Measurements from ENCODE around the gene CYP1A2. TPM values are rescaled to one million over a fixed set of nuclear protein-coding genes. Genes with fewer than 3 reads are reported as not detected.

Gene CYP1A2
- total and polyA plus RNA-seq, 2 of the 13 experiments (the other 11 are each of a cell fraction or from before 2014, with no cell fraction given) = 0.07 TPM; not detected in 1

DNA sequence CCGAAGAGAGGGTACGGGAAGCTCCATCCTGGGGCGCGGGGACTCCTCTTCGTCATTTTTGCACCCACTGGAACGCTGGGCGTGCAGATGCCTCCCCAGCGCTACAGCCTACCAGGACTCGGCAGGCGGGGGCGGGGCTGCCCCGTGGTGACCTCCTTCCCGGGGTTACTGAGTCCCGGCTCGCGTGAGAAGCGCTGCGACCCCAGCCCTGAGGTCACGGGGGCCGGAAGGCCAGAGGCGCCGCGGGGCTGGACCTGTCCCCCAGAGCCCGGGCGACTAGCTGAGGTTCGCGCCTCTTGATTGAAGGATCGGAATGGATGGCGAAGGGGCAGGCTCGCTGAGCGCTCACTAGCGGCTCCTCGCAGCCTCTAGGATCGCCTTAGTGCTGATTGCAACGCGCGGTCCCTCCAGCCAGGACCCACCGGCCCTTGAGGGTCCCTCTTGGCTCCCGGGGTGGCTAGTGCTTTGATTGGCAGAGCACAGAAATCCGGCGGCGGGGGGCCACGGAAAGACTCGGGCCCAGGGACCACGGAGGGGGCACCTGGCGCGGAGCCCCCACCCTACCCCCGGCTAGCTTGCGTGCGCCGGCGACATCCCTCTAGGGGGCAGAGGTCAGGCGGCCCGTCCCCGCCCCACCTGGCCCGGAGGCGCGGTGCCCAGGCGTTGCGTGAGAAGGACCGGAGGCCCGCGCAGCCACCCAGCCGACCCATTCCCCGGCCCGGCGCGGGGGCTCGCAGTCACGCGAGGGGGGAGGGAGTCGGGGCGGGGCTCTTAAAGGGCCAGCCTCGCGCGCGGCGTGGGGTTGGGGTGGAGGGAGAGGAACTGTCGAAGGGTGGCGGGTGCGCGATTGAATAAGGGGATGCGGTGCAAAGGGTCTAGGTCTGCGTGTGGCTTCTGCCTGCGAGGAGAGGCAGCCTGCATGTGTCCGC, 22.5 kb upstream of the CYP1A2 start (continued):
- TF ChIP-seq RBM39 (IDR thresholded peaks at IDR 0.05; ENCODE audit: low read depth, low read length, poor library complexity, severe bottlenecking) (peak; percentile 81), ZNF670 (CRISPR knock-in tag; IDR thresholded peaks at IDR 0.05; ENCODE audit: borderline replicate concordance) (peak; percentile 91), ASH2L (IDR thresholded peaks at IDR 0.05; ENCODE audit: insufficient read length, low read depth, low read length) (peak; percentile 60), HMGA1 (CRISPR knock-in tag; conservative IDR thresholded peaks at IDR 0.05) (no peak), SMAD3 (CRISPR knock-in tag; IDR thresholded peaks at IDR 0.05) (0 out of 2 replicates have a peak, but pooled peaks have one; percentile 10), JDP2 (CRISPR knock-in tag; IDR thresholded peaks at IDR 0.05; ENCODE audit: borderline replicate concordance) (no peak), SP2 (CRISPR knock-in tag; IDR thresholded peaks at IDR 0.05) (peak; percentile 33; the same call in 1 of the 2 replicates), AHR (CRISPR knock-in tag; IDR thresholded peaks at IDR 0.05) (peak; percentile 99), HMG20A (CRISPR knock-in tag; IDR thresholded peaks at IDR 0.05; ENCODE audit: borderline replicate concordance) (no peak; the same call in 1 of the 2 replicates), NR1H2 (CRISPR knock-in tag; IDR thresholded peaks at IDR 0.05; ENCODE audit: borderline replicate concordance, low read depth) (no peak), MAZ (IDR thresholded peaks at IDR 0.05; ENCODE audit: borderline replicate concordance, low read depth, low read length) (0 out of 2 replicates have a peak, but pooled peaks have one; percentile 33), MAZ (CRISPR knock-in tag; IDR thresholded peaks at IDR 0.05; ENCODE audit: low read depth) (peak; percentile 41; the same call in 1 of the 2 replicates), HOXA5 (CRISPR knock-in tag; IDR thresholded peaks at IDR 0.05) (peak; percentile 74; the same call in 1 of the 2 replicates), ZNF775 (CRISPR knock-in tag; IDR thresholded peaks at IDR 0.05; ENCODE audit: borderline replicate concordance) (no peak), FUBP1 (CRISPR knock-in tag; IDR thresholded peaks at IDR 0.05; ENCODE audit: borderline replicate concordance) (no peak)
- TF ChIP-seq, protein P1, sequence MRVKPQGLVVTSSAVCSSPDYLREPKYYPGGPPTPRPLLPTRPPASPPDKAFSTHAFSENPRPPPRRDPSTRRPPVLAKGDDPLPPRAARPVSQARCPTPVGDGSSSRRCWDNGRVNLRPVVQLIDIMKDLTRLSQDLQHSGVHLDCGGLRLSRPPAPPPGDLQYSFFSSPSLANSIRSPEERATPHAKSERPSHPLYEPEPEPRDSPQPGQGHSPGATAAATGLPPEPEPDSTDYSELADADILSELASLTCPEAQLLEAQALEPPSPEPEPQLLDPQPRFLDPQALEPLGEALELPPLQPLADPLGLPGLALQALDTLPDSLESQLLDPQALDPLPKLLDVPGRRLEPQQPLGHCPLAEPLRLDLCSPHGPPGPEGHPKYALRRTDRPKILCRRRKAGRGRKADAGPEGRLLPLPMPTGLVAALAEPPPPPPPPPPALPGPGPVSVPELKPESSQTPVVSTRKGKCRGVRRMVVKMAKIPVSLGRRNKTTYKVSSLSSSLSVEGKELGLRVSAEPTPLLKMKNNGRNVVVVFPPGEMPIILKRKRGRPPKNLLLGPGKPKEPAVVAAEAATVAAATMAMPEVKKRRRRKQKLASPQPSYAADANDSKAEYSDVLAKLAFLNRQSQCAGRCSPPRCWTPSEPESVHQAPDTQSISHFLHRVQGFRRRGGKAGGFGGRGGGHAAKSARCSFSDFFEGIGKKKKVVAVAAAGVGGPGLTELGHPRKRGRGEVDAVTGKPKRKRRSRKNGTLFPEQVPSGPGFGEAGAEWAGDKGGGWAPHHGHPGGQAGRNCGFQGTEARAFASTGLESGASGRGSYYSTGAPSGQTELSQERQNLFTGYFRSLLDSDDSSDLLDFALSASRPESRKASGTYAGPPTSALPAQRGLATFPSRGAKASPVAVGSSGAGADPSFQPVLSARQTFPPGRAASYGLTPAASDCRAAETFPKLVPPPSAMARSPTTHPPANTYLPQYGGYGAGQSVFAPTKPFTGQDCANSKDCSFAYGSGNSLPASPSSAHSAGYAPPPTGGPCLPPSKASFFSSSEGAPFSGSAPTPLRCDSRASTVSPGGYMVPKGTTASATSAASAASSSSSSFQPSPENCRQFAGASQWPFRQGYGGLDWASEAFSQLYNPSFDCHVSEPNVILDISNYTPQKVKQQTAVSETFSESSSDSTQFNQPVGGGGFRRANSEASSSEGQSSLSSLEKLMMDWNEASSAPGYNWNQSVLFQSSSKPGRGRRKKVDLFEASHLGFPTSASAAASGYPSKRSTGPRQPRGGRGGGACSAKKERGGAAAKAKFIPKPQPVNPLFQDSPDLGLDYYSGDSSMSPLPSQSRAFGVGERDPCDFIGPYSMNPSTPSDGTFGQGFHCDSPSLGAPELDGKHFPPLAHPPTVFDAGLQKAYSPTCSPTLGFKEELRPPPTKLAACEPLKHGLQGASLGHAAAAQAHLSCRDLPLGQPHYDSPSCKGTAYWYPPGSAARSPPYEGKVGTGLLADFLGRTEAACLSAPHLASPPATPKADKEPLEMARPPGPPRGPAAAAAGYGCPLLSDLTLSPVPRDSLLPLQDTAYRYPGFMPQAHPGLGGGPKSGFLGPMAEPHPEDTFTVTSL (CRISPR knock-in tag; IDR thresholded peaks at IDR 0.05; ENCODE audit: borderline replicate concordance) = peak; percentile 43; the same call in 1 of the 2 replicates
